Thymus (tissue), 14 donors: ENCODE results near the gene SLC25A13. TPM values are rescaled to one million over a fixed set of nuclear protein-coding genes. Genes with fewer than 3 reads are reported as not detected.
"Not testable (repeated sequence)": the region's sequence is repeated elsewhere in the genome, so short reads cannot be mapped to it uniquely, and the experiment has no call there.

Experiments
- DNase-seq, 9 donors: peaks; one replicate each; pipeline ENCODE4 v3.0.0-alpha.2; 2013; ENCODE audit warnings: low spot score in 9 of 9, low read depth in 6 of 9, missing footprints in 1 of 9
- H3K27ac ChIP-seq, 2 donors: one replicate each; pipeline ENCODE4 v1.5.1; 2013; ENCODE audit warnings: control low read depth in 1 of 2, low read depth in 1 of 2, low read length in 1 of 2, mild to moderate bottlenecking in 1 of 2, moderate library complexity in 1 of 2
- H3K27me3 ChIP-seq, 2 donors: one replicate each; pipeline ENCODE4 v1.5.1; 2013; ENCODE audit warnings: low read length in 1 of 2; ENCODE audit not compliant: control insufficient read depth in 2 of 2, insufficient read depth in 1 of 2
- H3K36me3 ChIP-seq, 2 donors: one replicate each; pipeline ENCODE4 v1.5.1; 2013; ENCODE audit warnings: low read length in 1 of 2, mild to moderate bottlenecking in 1 of 2, moderate library complexity in 1 of 2; ENCODE audit not compliant: control insufficient read depth in 2 of 2, insufficient read depth in 2 of 2
- H3K4me1 ChIP-seq, 2 donors: one replicate each; pipeline ENCODE4 v1.5.1; 2013; ENCODE audit warnings: low read length in 2 of 2; ENCODE audit not compliant: control insufficient read depth in 2 of 2, insufficient read depth in 2 of 2
- H3K4me3 ChIP-seq, 2 donors: one replicate each; pipeline ENCODE4 v1.5.1; 2013; ENCODE audit warnings: low read length in 2 of 2, control low read depth in 1 of 2, mild to moderate bottlenecking in 1 of 2
- H3K9me3 ChIP-seq, 2 donors: one replicate each; pipeline ENCODE4 v1.5.1; 2013; ENCODE audit warnings: low read length in 1 of 2, mild to moderate bottlenecking in 1 of 2; ENCODE audit not compliant: control insufficient read depth in 2 of 2, insufficient read depth in 1 of 2
- WGBS: extraction: QIAGEN DNeasy Blood & Tissue Kit; methylation state at CpG from one replicate; pipeline ENCODE4 v1.1.7; 2013; 5-methylcytosine and 5-hydroxymethylcytosine counted together
- long read RNA-seq, 10 donors: transcript quantifications; one replicate each; lab custom pipeline, GENCODE V29; 2026
- polyA plus RNA-seq: library from polyadenylated mRNA; stranded (reverse); fragments of 200-250 nt; gene quantifications from one replicate; pipeline ENCODE4 v1.2.3, GENCODE V29; 2013
- total RNA-seq: library from RNA; stranded (reverse); fragments of 120-200 nt; gene quantifications from one replicate; pipeline ENCODE4 v1.2.4, GENCODE V29; 2013
- donor health status: healthy.

Gene SLC25A13
- total RNA-seq (9.7 TPM), polyA plus RNA-seq (10.9 TPM)
- long read RNA-seq, donor 1, partial matches to known transcripts, result 0 of 1 reads
- long read RNA-seq, donor 1, other reads (novel, unspliced or antisense), result 0 of 1 reads
- long read RNA-seq, donor 2, result 0 reads
- long read RNA-seq, donor 3, partial matches to known transcripts, result 0 of 1 reads
- long read RNA-seq, donor 3, other reads (novel, unspliced or antisense), result 0 of 1 reads
- long read RNA-seq, donor 4, partial matches to known transcripts, result 0 of 1 reads
- long read RNA-seq, donor 4, other reads (novel, unspliced or antisense), result 0 of 1 reads
- long read RNA-seq, donor 5, partial matches to known transcripts, result 0 of 4 reads
- long read RNA-seq, donor 5, other reads (novel, unspliced or antisense), result 0 of 4 reads
- long read RNA-seq, donor 6, result 0 reads
- long read RNA-seq, donor 7, partial matches to known transcripts, result 0 of 1 reads
- long read RNA-seq, donor 7, other reads (novel, unspliced or antisense), result 0 of 1 reads
- long read RNA-seq, donor 8, result 0 reads
- long read RNA-seq, donor 9, partial matches to known transcripts, result 0 of 1 reads
- long read RNA-seq, donor 9, other reads (novel, unspliced or antisense), result 0 of 1 reads
- long read RNA-seq, donor 10, transcript SLC25A13-201 (18 exons, 3,136 nt), result major isoform, 5 of 5 reads
- long read RNA-seq, donor 10, partial matches to known transcripts, result 0 of 5 reads
- long read RNA-seq, donor 10, other reads (novel, unspliced or antisense), result 0 of 5 reads

DNA sequence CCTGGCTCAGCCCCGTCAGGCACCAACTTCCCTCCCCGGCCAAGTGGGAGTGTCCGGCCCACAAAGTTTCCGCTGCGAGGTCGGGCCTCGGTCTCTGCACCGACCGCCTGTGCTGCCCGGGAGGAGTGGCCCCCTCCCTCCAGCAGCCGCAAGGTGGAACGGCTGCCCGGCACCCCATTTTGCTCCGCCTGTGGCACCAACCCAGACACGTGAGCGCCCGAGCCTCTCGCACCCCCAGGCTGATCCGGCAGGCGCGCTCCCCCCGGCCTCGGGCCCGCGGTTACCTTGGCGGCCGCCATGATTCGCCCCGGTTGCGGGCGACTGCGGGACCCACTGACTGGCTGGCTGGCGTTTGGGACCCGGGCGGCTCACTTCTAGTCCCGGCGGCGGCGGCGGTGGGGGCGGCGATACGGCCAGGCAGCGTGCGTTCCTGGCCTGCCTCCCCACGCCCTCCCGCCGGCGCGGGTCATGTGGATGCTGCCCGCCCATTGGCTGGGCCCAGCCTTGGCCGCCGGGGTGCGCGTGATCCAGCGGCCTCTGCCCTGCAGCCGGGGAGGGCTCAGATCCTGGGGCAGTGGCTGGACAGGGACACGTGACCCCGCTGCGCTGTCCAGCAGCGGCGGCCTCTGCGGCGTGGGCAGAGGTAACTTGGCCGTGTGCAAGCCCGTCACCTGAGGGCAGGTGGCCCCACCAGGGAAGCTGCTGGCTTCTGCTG lies at the start of gene SLC25A13:
TSS of gene SLC25A13 (minus strand) at position 441 of the 715 bp plus-strand sequence. CDS start at position 299, 142 bp downstream.
- Histone ChIP-seq H3K4me3 (peak within 1 kb of the TSS; percentile 77 to 86), H3K27ac (peak within 1 kb of the TSS; percentile 86 to 92), H3K36me3 (no peaks in the 10 kb centered on the region), H3K27me3 (peaks cover 0 to 2% of the 10 kb centered on the region in 2 donors), H3K9me3 (no peaks in the 10 kb centered on the region), H3K4me1 (peaks cover 4 to 9% of the 10 kb centered on the region in 2 donors)
- peak in 5 of 9 donors; percentile 18 to 40 (median 37) for DNase-seq
- WGBS, result under 1% methylated on average over 66 of the region's 66 CpGs

GRCh38 chr7:96365916-96366315 lies 44.0 kb upstream of the SLC25A13 start:
- not testable (repeated sequence) for H3K4me3 ChIP-seq, DNase-seq, H3K27ac ChIP-seq, H3K9me3 ChIP-seq, H3K36me3 ChIP-seq, H3K27me3 ChIP-seq, H3K4me1 ChIP-seq
- WGBS, result 97% methylated on average over 1 of the region's 2 CpGs

- no peak for DNase-seq
- H3K4me3 ChIP-seq, result no peak overlapping the region
- H3K4me1 ChIP-seq, result no peaks in the 10 kb centered on the region
- H3K9me3 ChIP-seq, result no peaks in the 10 kb centered on the region
- no peaks in the 10 kb centered on the region for H3K27me3 ChIP-seq
- no peak overlapping the region for H3K27ac ChIP-seq
- 85% methylated on average over 7 of the region's 7 CpGs for WGBS
- no peaks in the 10 kb centered on the region for H3K36me3 ChIP-seq
Measured at GRCh38 chr7:96361116-96361857, 39.4 kb upstream of the SLC25A13 start.

DNA sequence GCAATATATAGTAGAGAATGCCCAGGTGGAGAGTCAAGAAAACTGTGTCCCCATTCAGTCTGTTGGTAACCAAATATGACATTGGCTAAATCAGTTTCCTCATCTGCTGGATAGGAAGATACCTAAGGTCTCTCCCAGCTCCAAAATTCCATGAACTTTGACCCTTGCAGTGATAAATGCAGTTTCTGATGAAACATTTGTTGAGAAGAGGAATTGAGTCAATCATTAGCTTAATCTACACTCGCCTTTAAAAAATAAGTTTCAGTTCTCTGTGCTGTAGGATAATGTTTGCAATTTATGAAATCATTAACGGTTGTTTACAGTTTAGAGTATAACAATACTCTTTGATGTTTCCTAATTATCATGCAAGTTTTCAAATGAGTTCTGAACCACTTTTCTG lies 38.0 kb upstream of the SLC25A13 start:
- Histone ChIP-seq H3K36me3 (no peaks in the 10 kb centered on the region), H3K27me3 (no peaks in the 10 kb centered on the region), H3K9me3 (no peaks in the 10 kb centered on the region), H3K4me3 (no peak overlapping the region), H3K27ac (no peak overlapping the region), H3K4me1 (no peaks in the 10 kb centered on the region)
- no peak for DNase-seq
- WGBS, result 95% methylated on average over 2 of the region's 2 CpGs

- not testable (repeated sequence) for DNase-seq, H3K27me3 ChIP-seq, H3K4me3 ChIP-seq, H3K27ac ChIP-seq, H3K4me1 ChIP-seq, H3K9me3 ChIP-seq, H3K36me3 ChIP-seq
- WGBS, result 97% methylated on average over 25 of the region's 25 CpGs
Measured at GRCh38 chr7:96358236-96358971, 36.5 kb upstream of the SLC25A13 start.

DNA sequence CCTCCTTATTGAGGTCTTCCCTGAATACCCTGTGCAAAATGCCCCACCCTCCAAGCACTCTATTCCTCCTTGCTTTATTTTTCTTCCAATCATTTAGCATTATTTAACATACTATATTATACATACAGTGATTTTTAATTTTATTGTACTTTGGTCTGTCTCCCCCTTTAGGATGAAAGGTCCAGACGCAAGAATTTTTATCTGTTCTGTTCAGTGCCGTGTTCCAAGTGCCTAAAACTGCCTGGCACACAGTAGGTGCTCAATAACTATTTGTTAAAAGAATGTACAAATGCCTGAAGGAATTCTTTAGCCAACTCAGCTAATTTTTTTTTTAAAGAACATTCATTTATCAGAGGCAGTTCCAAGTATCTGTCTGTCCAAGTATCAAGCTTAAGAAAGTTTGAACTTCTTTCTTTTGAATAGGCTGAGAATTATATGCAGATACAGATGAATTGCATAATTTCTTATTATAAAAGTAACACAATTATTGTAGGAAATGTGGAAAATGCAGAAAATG lies 34.1 kb upstream of the SLC25A13 start:
- no peak overlapping the region for H3K4me3 ChIP-seq
- H3K4me1 ChIP-seq, result no peaks in the 10 kb centered on the region
- WGBS, result 65% methylated on average over 2 of the region's 2 CpGs
- no peaks in the 10 kb centered on the region for H3K36me3 ChIP-seq
- no peaks in the 10 kb centered on the region for H3K9me3 ChIP-seq
- H3K27ac ChIP-seq, result no peak overlapping the region
- no peak for DNase-seq
- H3K27me3 ChIP-seq, result no peaks in the 10 kb centered on the region

- Histone ChIP-seq H3K9me3 (no peaks in the 10 kb centered on the region), H3K4me3 (no peak overlapping the region), H3K36me3 (no peaks in the 10 kb centered on the region), H3K4me1 (no peaks in the 10 kb centered on the region), H3K27me3 (no peaks in the 10 kb centered on the region), H3K27ac (no peak overlapping the region)
- DNase-seq, result no peak
- 80% methylated on average over 3 of the region's 3 CpGs for WGBS
Measured at GRCh38 chr7:96354881-96355280, 33.0 kb upstream of the SLC25A13 start.

- Histone ChIP-seq H3K27me3 (no peaks in the 10 kb centered on the region), H3K4me3 (no peak overlapping the region), H3K4me1 (no peaks in the 10 kb centered on the region), H3K36me3 (no peaks in the 10 kb centered on the region), H3K27ac (no peak overlapping the region), H3K9me3 (no peaks in the 10 kb centered on the region)
- DNase-seq, result no peak
- 82% methylated on average over 3 of the region's 3 CpGs for WGBS
Measured at GRCh38 chr7:96349572-96349971, 27.7 kb upstream of the SLC25A13 start.
